Measurements from ENCODE around the gene FAM124B.

FAM124B gene, protein sequence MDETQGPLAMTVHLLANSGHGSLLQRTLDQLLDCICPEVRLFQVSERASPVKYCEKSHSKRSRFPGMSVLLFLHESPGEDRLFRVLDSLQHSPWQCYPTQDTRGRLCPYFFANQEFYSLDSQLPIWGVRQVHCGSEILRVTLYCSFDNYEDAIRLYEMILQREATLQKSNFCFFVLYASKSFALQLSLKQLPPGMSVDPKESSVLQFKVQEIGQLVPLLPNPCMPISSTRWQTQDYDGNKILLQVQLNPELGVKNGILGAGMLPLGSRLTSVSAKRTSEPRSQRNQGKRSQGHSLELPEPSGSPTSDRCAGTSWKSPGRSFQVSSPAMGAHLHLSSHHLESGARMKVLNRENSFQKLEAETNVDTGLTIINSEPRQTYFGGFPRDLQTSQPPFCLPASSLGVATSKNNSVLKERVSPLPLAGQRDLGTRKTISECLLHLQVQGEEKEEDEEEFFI

DNA sequence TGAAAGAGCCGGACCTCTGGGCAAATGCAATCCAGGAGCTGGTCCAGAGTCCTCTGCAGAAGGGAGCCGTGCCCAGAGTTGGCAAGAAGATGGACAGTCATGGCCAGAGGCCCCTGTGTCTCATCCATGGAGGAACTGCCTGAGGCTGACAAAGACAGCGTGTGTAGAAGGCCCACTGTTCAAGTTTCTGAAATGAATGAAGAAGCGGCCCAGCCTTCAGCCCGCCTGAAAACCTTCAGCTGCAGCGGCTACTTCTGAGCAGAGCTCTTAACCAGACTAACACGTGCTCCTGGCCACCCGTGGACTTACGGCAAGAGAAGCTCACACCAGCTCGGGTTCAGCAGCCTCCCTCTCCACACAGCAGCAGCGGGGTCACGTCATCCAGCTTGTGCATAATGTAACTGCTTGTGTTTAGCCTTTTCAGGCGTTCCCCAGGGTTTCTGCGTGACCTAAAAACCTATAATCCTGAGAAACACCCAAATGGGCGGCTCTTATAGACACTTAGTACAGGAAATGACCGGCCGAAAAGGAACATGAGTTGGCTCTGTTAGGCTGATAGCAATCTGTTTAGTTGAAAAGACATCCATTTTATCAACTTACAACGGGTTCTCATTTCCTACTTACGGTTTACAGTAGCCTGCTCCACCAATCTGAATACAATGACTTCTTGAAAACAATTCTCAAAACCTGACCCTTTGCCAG, at the start of gene FAM124B:
TSS of gene FAM124B (minus strand) at position 467 of the 702 bp plus-strand sequence. CDS start at position 128, 339 bp downstream.
- peak; percentile 59 for DNase-seq

DNA sequence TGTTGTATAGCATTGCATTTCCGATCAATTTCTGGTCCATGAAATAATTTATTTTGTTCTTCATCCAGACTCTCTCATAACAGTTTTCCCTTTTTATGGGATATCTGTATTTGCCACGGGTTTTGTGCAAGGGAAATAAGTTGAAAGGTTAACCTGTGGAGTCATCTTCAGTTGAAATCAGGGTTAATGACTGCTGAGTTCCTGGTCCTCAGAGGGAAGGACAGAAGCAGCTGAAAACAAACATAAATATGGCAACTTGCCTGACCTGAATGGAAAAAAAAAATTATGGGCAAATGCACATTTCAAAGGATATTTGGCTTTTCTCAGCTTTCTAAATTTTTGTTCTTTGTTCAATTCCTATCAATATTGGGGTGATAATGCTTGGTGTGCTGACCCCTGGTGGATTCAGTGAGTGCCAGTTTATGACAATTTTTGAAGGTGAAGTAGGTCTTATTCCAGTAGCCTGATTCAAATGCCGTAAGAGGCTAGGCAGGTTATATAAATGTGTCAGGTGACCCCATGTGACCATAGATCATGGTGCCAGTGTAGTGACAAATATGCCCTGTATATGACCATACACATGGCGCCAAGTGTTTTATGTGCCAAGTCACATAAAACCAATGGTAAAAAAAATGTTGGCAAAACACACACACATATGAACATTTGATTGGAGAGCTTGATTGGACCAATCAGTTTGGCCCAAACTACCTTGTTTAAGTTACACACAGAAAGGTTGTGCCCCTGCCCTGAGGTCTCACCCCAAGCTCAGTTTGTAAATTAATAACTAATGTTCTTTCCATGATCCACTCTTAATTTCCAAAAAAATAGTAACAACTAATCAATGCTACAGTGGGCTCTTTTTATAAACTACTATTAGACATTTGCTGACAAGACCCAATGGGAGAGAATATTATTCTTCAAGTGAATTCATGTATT, 47.6 kb upstream of the FAM124B start:
- no peak for DNase-seq

DNA sequence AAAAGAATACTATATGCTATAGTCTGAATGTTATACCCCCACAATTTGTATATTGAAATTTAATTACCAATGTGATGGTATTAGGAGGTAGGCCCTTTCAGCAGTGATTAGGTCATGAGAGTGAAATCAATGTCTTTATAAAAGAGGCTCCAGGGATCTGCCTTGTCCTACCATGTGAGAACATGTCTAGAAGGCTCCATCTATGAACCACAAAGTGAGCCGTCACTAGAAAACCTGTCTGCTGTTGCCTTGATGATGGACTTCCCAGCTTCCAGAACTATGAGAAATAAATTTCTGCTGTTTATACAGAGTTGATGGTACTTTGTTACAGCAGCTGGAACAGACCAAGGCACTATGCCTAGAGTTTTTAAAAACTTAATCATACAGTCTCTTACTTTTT, 46.3 kb upstream of the FAM124B start:
- no peak for DNase-seq

DNA sequence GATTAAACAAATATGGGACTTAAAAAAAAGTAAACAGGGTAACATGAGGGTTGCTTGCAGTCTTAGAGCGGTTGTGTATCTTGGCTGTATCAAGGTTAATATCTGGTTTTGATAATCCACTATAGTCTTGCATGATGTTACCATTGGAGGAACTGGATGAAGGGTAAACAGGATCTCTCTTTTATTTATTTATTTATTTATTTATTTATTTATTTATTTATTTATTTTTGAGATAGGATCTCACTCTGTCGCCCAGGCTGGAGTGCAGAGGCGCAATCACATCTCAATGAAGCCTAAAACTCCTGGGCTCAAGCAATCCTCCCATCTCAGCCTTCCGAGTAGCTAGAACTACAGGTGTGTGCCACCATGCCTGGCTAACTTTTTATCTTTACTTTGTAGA, 42.9 kb upstream of the FAM124B start:
- DNase-seq: no peak

DNA sequence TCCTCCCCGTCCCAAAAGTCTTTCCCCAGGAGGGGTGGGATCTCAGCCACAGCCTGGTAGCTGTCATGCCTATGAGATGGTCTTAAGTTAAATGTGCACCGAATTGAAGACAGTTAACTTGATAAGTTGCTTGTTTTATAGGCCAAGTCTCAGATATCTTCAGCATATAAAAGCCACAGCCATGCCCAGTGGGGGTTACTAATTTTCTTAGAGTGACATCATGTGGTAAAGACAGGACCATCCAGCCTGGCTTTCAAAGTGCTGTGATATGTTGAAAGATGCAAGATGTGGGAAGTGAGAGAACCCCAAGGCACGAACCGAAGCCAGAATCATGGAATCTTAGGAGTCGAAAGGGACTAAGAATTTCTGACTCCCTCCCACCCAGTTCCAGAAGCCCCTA, 42.1 kb upstream of the FAM124B start:
- DNase-seq: no peak

DNA sequence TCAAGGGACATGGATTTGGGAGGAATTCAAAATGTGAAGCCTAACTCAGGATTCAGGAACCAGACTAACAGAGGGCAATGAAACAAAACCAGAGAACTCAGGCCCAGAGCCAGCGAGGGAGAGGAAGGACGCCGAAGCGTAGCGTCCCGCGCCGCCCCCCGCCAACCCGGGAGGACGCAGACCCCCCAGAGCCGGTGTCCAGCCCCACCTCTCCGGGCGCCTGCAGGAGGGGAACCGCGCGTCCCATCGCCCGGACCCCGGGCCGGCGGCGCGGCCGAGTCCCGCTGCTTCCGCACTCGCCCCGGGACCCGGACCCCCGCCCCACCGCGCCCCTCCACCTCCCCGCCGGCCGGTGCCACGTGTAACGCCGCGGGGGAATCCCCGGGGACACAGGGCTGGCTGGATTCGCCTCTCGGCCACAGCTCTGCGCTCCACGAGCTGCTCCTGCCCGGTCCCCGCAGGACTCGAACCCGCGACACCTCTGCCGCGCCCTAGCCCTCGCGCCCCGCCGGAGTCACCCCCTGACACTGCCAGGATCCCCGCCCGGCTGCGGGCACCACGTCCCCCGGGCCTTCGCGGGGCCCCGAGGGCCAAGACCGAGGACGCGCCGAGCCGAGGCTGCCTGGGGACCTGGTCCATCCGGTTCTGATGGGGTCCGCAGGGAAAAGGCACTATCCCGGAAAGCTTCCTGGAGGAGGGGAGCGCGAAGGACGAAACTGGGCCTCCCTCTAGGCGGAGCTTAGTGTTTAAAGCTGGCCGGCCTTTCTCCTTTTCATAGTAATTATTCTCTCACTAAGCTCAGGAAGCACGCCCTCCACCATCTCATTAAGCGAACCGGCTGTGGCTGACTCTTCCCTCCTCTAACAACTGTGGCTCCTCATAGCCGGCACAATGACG, 40.4 kb upstream of the FAM124B start:
- DNase-seq: peak; percentile 61

DNA sequence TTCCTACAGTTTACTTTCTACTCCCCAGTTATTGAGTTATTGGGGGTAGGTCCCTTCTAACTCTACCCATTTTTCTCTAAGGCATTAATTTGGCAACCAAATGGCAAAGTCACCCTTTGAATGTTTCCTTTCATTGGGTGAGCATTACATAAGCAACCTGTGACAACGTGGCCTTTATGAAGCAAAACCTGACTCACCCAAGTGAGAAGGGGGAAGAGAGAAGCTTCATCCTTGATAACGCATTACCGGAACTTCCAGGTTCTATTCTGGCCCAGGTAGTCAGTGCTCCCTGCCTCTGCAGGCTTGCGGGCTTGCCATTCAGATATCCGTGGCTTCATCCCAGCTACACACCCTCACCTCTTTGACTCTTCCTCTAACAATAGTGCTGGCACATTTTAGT, 39.1 kb upstream of the FAM124B start:
- DNase-seq: no peak

DNA sequence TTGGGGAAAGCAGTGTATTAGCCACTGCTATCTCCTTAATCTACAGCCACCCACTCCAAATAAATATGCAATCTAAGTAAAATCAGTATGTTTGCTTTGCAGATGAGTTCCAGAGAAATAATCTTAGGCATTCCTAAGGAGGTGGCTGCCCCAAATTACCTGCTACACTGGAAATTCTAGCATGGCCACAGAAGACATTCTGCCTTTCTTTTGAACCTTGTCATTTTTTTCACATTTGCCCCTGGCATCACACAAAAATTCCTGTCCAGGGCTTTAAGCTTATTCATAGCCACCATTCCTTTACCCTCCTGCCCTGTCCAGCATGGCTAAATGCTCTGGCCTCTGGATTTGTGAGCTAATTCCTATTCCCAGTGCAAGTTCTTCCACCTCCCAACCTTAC, 36.8 kb upstream of the FAM124B start:
- DNase-seq: no peak

DNA sequence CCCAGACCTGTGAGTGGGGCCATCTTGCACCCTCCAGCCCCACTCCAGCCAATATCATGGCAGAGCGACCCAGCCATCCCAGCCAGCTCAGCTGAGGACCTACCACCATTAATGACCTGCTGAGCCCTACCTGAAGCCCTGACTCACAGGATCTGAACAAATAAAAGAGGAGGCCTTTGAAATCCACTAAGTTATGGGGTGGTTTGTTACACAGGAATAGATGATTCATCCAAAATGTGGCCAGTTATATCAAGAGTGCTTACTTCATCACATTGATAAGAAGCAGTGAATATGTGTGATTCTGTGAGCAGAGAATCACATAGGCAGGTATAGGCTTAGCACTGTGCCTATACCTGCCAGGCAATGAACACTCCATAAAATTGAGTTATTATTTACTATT, 34.7 kb upstream of the FAM124B start:
- no peak for DNase-seq

DNA sequence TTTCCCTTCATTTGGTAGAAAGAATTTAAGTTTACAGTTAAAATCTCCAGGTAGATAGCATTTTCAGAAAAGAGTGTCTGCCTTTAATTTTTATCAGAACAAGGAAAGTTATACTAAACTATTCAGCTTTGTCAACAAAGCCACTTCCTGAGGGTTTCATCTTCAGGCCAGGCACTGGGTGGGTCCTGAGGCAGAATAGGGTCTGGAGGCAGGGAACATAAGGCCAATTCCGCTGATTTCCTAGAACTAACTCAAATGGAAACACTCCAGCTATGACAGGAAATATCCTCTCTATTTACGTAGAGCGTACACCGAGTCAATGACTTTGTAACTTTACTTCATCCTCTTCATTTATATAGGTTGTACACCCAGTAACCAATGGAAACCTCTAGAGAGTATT, 32.7 kb upstream of the FAM124B start:
- no peak for DNase-seq

DNA sequence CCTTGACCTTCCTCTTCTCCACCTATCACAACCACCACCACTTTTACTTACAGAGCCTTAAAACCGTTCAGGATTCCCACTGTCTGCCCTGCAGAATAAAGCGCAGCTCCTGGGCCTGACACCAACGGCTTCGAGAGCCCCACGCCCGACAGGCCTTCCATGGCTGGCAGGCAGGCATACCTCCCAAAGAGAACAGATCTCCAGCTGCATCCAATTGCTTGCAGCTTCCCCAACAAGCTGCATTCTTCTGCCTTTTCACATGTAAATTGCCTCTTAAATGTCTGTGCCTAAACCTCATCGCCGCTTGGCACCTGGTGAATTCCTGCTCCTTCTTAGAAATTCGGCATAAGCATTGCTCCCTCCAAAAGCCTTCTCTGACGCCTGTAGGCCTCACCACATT, 31.5 kb upstream of the FAM124B start:
- DNase-seq: no peak

DNA sequence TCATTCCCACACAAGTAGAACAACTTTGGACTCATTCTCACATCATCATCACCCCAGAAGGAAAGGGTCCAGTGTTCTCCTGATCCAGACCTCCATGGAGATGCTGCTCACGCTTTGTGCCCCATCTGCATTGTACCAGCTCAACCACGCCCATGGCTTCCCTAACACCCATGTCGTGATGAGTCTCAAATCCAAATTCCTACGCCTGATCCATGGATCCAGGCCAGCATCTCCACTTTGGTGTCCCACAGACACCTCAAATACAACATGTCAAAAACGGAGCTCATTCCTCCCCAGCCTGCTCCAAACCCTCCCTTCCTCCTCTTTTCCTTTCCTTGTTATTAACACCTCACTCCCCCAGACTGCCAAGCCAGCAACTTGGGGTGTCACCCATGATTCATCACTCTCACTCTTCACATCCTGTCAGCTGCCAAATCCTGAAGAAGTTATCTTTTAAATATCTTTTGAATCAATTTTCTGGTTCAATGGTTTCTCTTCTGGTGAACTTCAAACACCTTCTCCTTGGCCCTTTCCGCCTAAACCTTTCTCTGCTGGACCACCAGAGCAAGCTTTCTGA, 30.2 kb upstream of the FAM124B start:
- no peak for DNase-seq

DNA sequence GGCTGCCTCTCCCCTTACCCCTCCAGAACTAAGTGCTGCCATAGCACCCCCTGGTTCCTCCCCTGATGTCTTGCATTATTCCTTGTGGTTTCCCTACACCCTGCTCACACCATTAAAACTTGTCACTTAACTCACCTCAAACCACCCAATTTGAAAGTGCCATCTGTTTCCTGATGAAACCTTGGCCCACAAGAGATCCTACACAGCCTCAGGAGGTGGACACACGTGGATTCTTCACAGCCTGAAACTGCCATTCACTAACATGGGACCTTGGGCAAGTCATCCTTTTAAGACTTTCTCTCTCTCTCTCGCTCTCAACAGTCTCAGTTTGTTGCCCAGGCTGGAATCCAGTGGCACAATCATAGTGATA, 27.5 kb upstream of the FAM124B start:
- DNase-seq: no peak

DNA sequence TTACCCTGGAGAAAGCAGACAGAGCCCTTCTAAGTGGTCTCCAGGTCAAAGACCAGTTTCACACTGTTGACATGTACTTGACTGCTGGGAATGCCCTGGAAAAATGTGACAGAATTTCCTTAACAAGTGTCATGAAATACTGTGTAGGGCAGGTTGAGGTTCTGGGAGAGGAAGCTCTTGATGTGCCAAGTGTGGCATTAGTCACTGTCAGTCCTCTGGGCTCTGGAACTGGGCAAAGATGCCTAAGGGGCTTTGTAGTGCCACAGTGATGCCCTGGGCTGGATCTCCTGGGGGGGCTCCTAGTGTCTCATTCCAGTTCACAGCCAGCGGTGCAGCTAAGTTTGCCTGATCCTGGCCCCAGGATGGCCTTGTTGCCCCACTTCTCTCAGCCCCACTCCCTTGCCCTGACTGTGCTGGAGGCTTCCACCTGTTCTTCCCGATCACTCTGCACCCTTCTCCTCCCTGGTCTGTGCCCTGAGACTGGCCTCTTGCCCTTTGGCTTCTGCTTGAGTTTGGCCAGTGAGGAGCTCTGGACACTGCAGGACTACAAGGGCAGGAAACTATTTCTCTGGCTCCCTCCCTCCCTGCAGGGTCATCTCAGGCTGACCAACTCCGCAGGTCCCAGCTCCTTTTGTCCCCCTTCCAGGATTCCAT, 27.0 kb upstream of the FAM124B start:
- no peak for DNase-seq

DNA sequence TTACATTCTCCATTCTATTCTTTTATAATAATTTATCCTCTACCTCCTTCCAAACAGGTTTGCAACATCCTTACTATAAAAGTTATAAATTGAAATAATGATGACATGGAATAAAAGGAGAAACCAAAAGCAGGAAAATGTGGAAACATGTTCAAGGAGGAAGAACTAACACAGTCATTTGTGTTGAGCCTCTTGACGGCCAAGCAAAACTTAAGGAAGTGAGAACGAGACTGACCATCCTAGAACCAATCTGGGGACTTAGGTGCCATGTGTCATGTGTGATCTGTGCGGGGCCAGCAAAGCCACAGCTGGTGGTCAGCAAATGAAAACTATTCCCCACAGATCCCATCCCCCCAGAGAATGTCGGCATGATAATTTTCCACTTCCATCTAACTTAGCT, 25.6 kb upstream of the FAM124B start:
- no peak for DNase-seq

DNA sequence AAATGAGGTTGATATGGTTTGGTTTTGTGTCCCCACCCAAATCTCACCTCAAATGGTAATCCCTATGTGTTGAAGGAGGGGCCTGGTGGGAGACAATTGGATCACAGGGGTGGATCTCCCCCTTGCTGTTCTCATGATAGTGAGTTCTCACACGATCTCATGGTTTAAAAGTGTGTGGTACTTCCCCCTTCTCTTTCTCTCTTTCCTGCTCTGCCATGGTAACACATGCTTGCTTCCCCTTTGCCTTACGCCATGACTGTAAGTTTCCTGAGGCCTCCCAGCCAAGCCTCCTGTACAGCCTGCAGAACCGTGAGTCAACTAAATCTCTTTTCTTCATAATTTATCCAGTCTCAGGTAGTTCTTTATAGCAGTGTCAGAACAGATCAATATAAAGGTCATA, 24.7 kb upstream of the FAM124B start:
- DNase-seq: no peak

DNA sequence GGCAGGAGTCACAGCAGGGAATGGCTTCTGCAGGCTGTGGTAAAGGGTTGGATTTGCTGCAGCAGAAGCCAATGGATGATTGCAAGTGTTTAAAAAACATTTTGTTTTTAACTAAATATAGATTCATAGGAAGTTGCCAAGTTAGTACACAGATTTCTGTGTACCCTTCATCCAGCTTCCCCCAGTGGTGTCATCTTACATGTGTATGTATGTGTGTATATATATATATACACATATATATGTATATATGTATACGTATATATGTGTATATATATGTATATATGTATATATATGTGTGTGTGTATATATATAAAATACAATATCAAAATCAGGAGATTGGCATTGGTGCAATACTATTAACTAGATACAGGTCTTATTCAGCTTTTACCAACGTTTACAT, 19.2 kb upstream of the FAM124B start:
- no peak for DNase-seq

DNA sequence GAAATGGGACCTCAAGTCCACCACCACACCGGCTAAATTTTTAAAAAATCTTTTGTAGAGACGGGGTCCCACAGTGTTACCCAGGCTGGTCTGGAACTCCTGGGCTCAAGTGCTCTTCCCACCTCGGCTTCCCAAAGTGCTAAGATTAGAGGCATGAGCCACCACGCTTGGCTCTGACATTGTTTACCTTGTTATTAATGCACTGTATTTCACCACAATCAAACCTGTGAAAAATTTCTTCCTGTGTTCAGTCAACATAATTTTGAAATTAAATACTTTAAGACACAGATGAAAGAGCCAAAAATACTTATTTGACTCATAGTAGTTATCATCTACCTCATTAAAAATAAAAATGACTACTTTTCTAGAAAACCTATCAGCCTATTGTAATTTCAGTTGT, 16.0 kb upstream of the FAM124B start:
- DNase-seq: no peak

DNA sequence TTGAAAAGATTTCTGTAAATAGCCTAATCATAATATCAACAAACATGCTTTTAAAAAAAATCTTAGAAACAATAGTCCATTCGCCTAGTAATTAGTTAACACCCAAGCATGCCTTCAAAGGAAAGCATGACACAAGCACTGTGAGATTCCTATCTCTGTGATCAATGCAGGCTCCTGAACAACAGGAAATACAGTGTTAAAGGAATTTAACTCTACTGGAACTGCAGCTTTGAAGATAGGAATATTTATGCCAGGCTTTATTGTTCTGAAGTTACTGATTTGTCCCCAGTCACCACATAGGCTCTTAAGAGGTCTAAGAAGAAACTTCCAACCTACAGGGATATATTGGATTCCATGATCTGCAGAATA, 15.4 kb upstream of the FAM124B start:
- DNase-seq: no peak

DNA sequence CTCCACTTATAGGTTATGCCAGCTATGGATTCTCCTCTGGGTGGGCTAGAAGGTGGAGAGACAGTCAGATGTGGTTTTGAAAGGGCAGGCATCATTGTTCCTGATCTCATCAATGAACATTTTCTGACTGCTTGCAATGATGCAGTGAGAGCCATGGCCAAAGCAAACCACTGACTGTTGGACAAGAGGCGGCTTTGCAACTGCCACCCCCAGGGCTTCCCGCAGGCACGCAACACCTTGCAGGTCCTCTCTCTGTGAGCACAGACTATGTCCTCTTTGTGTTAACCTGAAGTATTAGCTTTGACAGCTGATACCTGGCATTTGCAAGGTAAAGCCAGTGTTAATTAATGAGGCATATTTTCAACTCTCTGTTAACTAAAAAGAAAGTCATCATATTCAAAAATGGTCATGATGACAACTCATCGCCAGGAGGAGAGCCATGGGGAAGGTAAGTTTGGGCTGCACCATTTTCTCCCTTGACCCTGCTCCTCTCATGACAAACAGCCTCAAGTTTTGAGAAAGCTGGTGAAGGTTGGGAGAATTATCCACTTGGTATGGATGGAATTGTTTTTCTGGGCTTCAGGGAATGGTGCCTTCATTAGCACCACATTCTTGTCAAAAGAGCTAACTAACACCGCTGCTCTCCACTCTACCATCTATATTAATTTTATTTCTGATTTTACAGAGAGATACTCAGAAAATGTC, 14.9 kb upstream of the FAM124B start:
- DNase-seq: no peak

DNA sequence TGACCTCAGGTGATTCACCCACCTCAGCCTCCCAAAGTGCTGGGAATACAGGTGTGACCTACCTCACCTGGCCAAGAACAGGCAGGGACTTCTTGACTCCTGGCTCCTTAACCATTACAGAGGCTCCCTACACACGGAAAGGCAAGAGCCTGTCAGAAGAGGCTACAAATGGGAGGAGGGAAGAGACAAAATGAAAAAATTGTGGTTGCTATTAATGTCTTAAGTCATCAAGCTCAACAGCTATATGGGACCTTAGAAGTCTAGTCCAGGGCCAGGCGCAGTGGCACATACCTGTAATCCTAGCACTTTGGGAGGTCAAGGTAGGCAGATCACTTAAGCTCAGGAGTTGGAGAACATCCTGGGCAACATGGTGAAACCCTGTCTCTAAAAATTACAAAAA, 11.5 kb upstream of the FAM124B start:
- no peak for DNase-seq

All from activated CD8-positive, alpha-beta memory T cell treated with anti-CD3 and anti-CD28 coated beads for 24 hours (primary cell).